Bronchial epithelial cell (primary cell): ENCODE results near the gene CFAP100. TPM values are rescaled to one million over a fixed set of nuclear protein-coding genes. Genes with fewer than 3 reads are reported as not detected.

Experiments
- DNase-seq: peaks from one replicate; pipeline ENCODE4 v3.0.0-alpha.2; 2010; ENCODE audit warnings: low read depth
- FAIRE-seq: peaks from 2 replicates; lab custom pipeline; 2011; peaks lifted over from hg19 to GRCh38; lab: Jason Lieb, UNC
- H3K27me3 ChIP-seq: 2 replicates; pipeline ENCODE4 v1.5.1; 2011; ENCODE audit warnings: low read length; ENCODE audit not compliant: control insufficient read depth, insufficient read depth
- H3K36me3 ChIP-seq: 2 replicates; pipeline ENCODE4 v1.5.1; 2011; ENCODE audit warnings: low read length; ENCODE audit not compliant: control insufficient read depth, insufficient read depth
- H3K4me3 ChIP-seq: 2 replicates; pipeline ENCODE4 v1.5.1; 2011; ENCODE audit warnings: mild to moderate bottlenecking, low read depth, low read length, control low read depth
- CTCF ChIP-seq: IDR thresholded peaks from 2 replicates; pipeline ENCODE4 v1.5.1; 2011; ENCODE audit warnings: mild to moderate bottlenecking, moderate library complexity, low read length, control low read depth, inconsistent platforms; ENCODE audit not compliant: insufficient read depth, severe bottlenecking
- total RNA-seq: library from RNA; depleted of rRNA; stranded (reverse); fragments of >200 nt; gene quantifications from 2 replicates; pipeline ENCODE4 v1.2.1, GENCODE V29; 2014

Gene CFAP100
- total RNA-seq, 1 donor from 2014 or later, result not detected

GRCh38 chr3:126360046-126360713 lies 34.5 kb upstream of the CFAP100 start:
- TF ChIP-seq CTCF, result no peak
- Histone ChIP-seq H3K4me3 (no peak overlapping the region), H3K36me3 (no peaks in the 10 kb centered on the region), H3K27me3 (peaks cover 10% of the 10 kb centered on the region)
- no peak for FAIRE-seq
- DNase-seq, result no peak

- DNase-seq (no peak), FAIRE-seq (no peak)
- H3K4me3 ChIP-seq, result no peak overlapping the region
- no peaks in the 10 kb centered on the region for H3K36me3 ChIP-seq
- TF ChIP-seq CTCF, result no peak
- H3K27me3 ChIP-seq, result peaks cover 10% of the 10 kb centered on the region
Measured at GRCh38 chr3:126360714-126361060, 34.0 kb upstream of the CFAP100 start.

DNA sequence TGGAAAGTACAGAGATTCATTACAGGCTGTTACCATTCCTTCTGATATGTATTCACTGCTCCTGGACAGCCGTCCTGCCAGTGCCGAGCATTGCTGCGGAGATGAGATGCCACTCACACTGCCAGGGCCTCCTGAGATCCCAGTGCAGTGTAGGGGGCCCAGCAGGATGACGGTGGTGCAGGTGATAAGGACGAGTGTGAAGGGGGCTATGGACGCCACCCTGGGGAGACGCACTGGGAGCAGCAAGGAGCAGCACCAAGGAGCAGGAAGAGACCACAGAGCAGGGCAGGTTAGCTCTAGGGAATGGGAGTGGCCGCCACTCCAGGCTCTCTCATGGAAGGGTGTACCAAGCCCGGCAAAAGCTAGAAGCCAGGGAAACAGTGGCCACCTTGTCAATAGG lies 33.5 kb upstream of the CFAP100 start:
- no peak for FAIRE-seq

GRCh38 chr3:126364130-126364695 lies 30.5 kb upstream of the CFAP100 start:
- no peak for TF ChIP-seq CTCF

More for the DNA sequence above, 33.5 kb upstream of the CFAP100 start:
- no peak overlapping the region for H3K4me3 ChIP-seq
- DNase-seq, result no peak
- peaks cover 10% of the 10 kb centered on the region for H3K27me3 ChIP-seq
- no peaks in the 10 kb centered on the region for H3K36me3 ChIP-seq
- no peak for TF ChIP-seq CTCF

DNA sequence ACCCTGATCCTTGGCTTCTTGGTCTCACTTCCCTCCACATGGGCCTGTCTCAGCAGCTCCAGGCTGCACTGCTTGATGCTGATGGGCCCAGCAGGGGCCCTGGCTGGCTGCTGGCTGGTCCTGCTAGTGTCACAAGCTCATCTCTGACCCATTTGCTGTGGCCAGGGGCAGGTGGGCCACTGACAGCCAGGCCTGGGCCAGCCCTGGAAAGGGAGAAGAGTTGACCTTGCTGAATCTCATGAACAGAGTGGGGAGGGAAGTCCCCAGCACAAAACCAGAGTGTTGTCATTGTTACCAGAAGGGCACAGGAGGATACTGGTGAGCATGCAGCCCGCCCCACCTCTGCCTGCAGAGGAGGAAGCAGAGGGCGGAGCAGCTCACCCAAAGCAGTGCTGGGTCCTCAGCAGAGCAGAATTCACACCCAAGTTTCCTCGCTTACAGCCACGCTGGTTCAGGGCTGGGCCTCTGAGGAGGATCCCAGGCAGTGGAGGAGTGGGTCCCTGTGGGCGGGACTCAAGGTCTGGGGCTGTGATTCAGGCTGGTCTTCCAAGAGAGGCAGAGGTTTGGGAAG lies 29.9 kb upstream of the CFAP100 start:
- no peaks in the 10 kb centered on the region for H3K36me3 ChIP-seq
- TF ChIP-seq CTCF, result no peak
- no peak overlapping the region for H3K4me3 ChIP-seq
- no peak for DNase-seq
- no peak for FAIRE-seq
- peaks cover 4% of the 10 kb centered on the region for H3K27me3 ChIP-seq

More at GRCh38 chr3:126364130-126364695, 30.5 kb upstream of the CFAP100 start:
- no peak for FAIRE-seq
- DNase-seq, result no peak
- Histone ChIP-seq H3K27me3 (peaks cover 4% of the 10 kb centered on the region), H3K4me3 (no peak overlapping the region), H3K36me3 (no peaks in the 10 kb centered on the region)
